GM12864 (cell line): ENCODE data around the gene NXPE1.

ENCODE experiments used
- DNase-seq: peaks from one replicate; pipeline ENCODE4 v3.0.0-alpha.2; 2011; ENCODE audit warnings: low read depth
- H3K4me3 ChIP-seq: 2 replicates; pipeline ENCODE4 v1.5.1; 2011; ENCODE audit warnings: mild to moderate bottlenecking, low read depth, low read length, control low read depth
- CTCF ChIP-seq: IDR thresholded peaks from 2 replicates; pipeline ENCODE4 v1.5.1; 2011; ENCODE audit warnings: low read depth, mild to moderate bottlenecking, moderate library complexity, low read length, control low read depth, inconsistent platforms; ENCODE audit errors: missing control alignments

Gene NXPE1

GRCh38 chr11:114478768-114479167 lies 80.9 kb downstream of the NXPE1 start:
- no peak overlapping the region for H3K4me3 ChIP-seq
- DNase-seq: no peak
- TF ChIP-seq CTCF: no peak

- DNase-seq: no peak
- no peak for TF ChIP-seq CTCF
- H3K4me3 ChIP-seq: no peak overlapping the region
Observed at GRCh38 chr11:114478001-114478410, 81.7 kb downstream of the NXPE1 start.

GRCh38 chr11:114472661-114473060 lies 87.0 kb downstream of the NXPE1 start:
- TF ChIP-seq CTCF: no peak
- H3K4me3 ChIP-seq: no peak overlapping the region
- no peak for DNase-seq
